OCI-LY3 (cell line): ENCODE measurements around the gene ATG4A.

Experiments used
- H2AFZ ChIP-seq: fragments of 200-600, 300-600 bp; shearing (Covaris generic); 2 replicates; pipeline ENCODE4 v1.6.0; 2014; ENCODE audit warnings: antibody characterized with exemption, low read depth, low read length
- H3K27ac ChIP-seq: fragments of 200-600, 300-600 bp; sonication (generic); 2 replicates; pipeline ENCODE4 v1.5.1; 2014; ENCODE audit warnings: mild to moderate bottlenecking, low read length, moderate library complexity, mixed read lengths
- H3K27me3 ChIP-seq: fragments of 200-600, 300-600 bp; sonication (generic); 2 replicates; pipeline ENCODE4 v1.6.1; 2014; ENCODE audit warnings: low read depth, low read length, mixed read lengths
- H3K36me3 ChIP-seq: fragments of 200-600, 300-600 bp; sonication (generic); replicated peaks from 2 replicates; pipeline ENCODE3; 2014; ENCODE audit warnings: low read depth, low read length, mixed read lengths
- H3K4me1 ChIP-seq: fragments of 300-600, 200-600 bp; sonication (generic); 2 replicates; pipeline ENCODE4 v1.6.1; 2014; ENCODE audit warnings: low read length, mixed read lengths
- H3K4me2 ChIP-seq: fragments of 200-600, 300-600 bp; sonication (generic); 2 replicates; pipeline ENCODE4 v1.6.1; 2014; ENCODE audit warnings: low read length, mixed read lengths
- H3K4me3 ChIP-seq: fragments of 300-600, 200-600 bp; sonication (generic); 2 replicates; pipeline ENCODE4 v1.5.1; 2014; ENCODE audit warnings: antibody characterized with exemption, mild to moderate bottlenecking, low read length, moderate library complexity
- H3K79me2 ChIP-seq: fragments of 300-600, 200-600 bp; shearing (Covaris generic); 2 replicates; pipeline ENCODE4 v1.6.1; 2014; ENCODE audit warnings: mild to moderate bottlenecking, low read length, mixed read lengths
- H3K9ac ChIP-seq: fragments of 300-600, 200-600 bp; shearing (Covaris generic); 2 replicates; pipeline ENCODE4 v1.6.0; 2014; ENCODE audit warnings: mild to moderate bottlenecking, low read length, moderate library complexity
- H3K9me3 ChIP-seq: fragments of 200-600, 300-600 bp; shearing (Covaris generic); 2 replicates; pipeline ENCODE4 v1.6.1; 2014; ENCODE audit warnings: low read length, mixed read lengths; ENCODE audit not compliant: insufficient read depth
- H4K20me1 ChIP-seq: fragments of 200-600, 300-600 bp; sonication (generic); 2 replicates; pipeline ENCODE4 v1.6.1; 2016; ENCODE audit warnings: low read length, mixed read lengths; ENCODE audit not compliant: insufficient read depth
- CTCF ChIP-seq: fragments of 200-600, 300-600 bp; sonication (generic); IDR thresholded peaks from 2 replicates; pipeline ENCODE4 v1.5.1; 2014; ENCODE audit warnings: antibody characterized with exemption, low read length, low read depth
- EZH2phosphoT487 ChIP-seq: fragments of 200-600 bp; shearing (Covaris generic); IDR thresholded peaks from 2 replicates; pipeline ENCODE4 v1.6.1; 2018; ENCODE audit warnings: antibody characterized with exemption, mixed run types, low read depth

ATG4A gene

GRCh38 chrX:108165383-108166111, 74.0 kb downstream of the ATG4A start:
- H4K20me1 ChIP-seq = no peaks in the 10 kb centered on the region
- no peak overlapping the region for H3K27ac ChIP-seq
- no peaks in the 10 kb centered on the region for H3K27me3 ChIP-seq
- no peak overlapping the region for H3K4me3 ChIP-seq
- H3K79me2 ChIP-seq = no peaks in the 10 kb centered on the region
- no peaks in the 10 kb centered on the region for H3K4me1 ChIP-seq
- no peaks in the 10 kb centered on the region for H3K9me3 ChIP-seq
- TF ChIP-seq CTCF = peak; percentile 34; the same call in 1 of the 2 replicates
- TF ChIP-seq EZH2phosphoT487 = no peak
- H3K4me2 ChIP-seq = no peak overlapping the region
- no peak overlapping the region for H3K9ac ChIP-seq
- H2AFZ ChIP-seq = no peak overlapping the region
- H3K36me3 ChIP-seq = no peaks in the 10 kb centered on the region

DNA sequence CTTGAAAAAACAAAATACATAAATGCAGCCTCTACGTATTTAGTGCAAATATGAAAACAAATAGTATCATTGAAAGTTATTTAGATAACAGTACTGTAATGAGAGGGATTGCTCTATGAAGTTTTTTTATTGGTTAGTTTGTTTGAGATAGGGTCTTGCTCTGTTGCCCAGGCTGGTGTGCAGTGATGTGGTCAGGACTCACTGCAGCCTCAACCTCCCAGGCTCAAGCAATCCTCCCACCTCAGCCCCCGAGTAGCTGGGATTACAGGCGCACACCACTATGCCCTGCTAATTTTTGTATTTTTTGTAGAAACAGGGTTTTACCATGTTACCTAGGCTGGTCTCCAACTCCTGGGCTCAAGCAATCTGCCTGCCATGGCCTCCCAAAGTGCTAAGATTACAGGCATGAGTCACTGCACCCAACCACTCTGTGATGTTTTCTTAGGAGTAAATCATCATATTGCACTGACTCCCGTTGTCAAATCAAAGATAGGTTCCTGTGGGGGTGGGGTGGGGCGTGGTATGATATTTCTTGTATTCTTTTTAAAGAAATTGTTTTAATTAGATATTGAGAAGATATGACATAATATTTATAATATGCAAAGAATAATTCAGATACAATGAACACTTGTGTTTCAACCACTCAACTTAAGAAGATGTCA, 75.8 kb downstream of the ATG4A start:
- Histone ChIP-seq H3K4me3 (no peak overlapping the region), H4K20me1 (no peaks in the 10 kb centered on the region), H3K9ac (no peak overlapping the region), H3K9me3 (no peaks in the 10 kb centered on the region), H3K36me3 (no peaks in the 10 kb centered on the region), H3K79me2 (no peaks in the 10 kb centered on the region), H3K4me1 (no peaks in the 10 kb centered on the region), H3K4me2 (no peak overlapping the region), H3K27me3 (no peaks in the 10 kb centered on the region), H2AFZ (no peak overlapping the region), H3K27ac (no peak overlapping the region)
- TF ChIP-seq CTCF (no peak), EZH2phosphoT487 (no peak)

GRCh38 chrX:108168961-108169740, 77.6 kb downstream of the ATG4A start:
- no peaks in the 10 kb centered on the region for H3K27me3 ChIP-seq
- H3K36me3 ChIP-seq = no peaks in the 10 kb centered on the region
- H3K9me3 ChIP-seq = no peaks in the 10 kb centered on the region
- no peaks in the 10 kb centered on the region for H3K4me1 ChIP-seq
- H4K20me1 ChIP-seq = no peaks in the 10 kb centered on the region
- no peak overlapping the region for H2AFZ ChIP-seq
- no peak for TF ChIP-seq EZH2phosphoT487
- no peak for TF ChIP-seq CTCF
- H3K4me2 ChIP-seq = no peak overlapping the region
- no peak overlapping the region for H3K27ac ChIP-seq
- no peaks in the 10 kb centered on the region for H3K79me2 ChIP-seq
- H3K9ac ChIP-seq = no peak overlapping the region
- H3K4me3 ChIP-seq = no peak overlapping the region

DNA sequence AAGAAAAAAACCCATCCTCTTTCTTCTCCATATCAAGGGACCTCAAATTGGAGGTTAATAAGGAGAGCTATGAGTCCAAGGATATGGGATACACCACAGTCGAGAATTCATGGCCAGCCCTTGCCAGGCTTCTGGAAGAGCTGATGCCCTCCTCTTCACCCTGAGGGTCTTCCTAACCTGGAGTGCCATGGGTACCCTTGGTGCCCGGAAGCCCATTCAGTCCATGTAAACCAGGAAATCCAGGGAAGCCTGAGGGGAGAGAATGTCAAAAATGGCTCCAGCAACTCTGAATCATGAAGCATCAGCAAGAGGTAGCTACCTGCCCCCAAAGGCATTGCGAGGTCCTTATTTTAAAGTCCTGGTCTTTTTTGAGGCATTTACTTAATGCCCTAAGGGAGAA, 78.2 kb downstream of the ATG4A start:
- no peaks in the 10 kb centered on the region for H3K9me3 ChIP-seq
- H3K36me3 ChIP-seq = no peaks in the 10 kb centered on the region
- H4K20me1 ChIP-seq = no peaks in the 10 kb centered on the region
- no peaks in the 10 kb centered on the region for H3K4me1 ChIP-seq
- no peak overlapping the region for H3K4me2 ChIP-seq
- H3K4me3 ChIP-seq = no peak overlapping the region
- no peaks in the 10 kb centered on the region for H3K27me3 ChIP-seq
- H3K9ac ChIP-seq = no peak overlapping the region
- no peak overlapping the region for H2AFZ ChIP-seq
- no peak overlapping the region for H3K27ac ChIP-seq
- no peaks in the 10 kb centered on the region for H3K79me2 ChIP-seq
- TF ChIP-seq CTCF (no peak), EZH2phosphoT487 (no peak)
